ENCODE measurements around the gene SSR3. TPM values are rescaled to one million over a fixed set of nuclear protein-coding genes. Genes with fewer than 3 reads are reported as not detected.

SSR3 gene
- total and polyA plus RNA-seq, 8 donors = 30.4 to 190 (median 76.8) TPM

GRCh38 chr3:156507285-156507684 is 47.6 kb downstream of the SSR3 start:
- Histone ChIP-seq H3K27me3 (no peaks in the 10 kb centered on the region), H3K36me3 (no peaks in the 10 kb centered on the region), H3K4me1 (peaks cover 0 to 14% (median 3%) of the 10 kb centered on the region in 4 donors), H3K4me3 (no peak overlapping the region), H3K27ac (no peak overlapping the region), H3K9me3 (no peaks in the 10 kb centered on the region)
- intact Hi-C loops (cut with DNase I; ENCODE audit: low total_unique reads) = no loop called here
- DNase-seq = no peak
- TF ChIP-seq POLR2AphosphoS5 (IDR thresholded peaks at IDR 0.05) = no peak
- TF ChIP-seq POLR2A (IDR thresholded peaks at IDR 0.05) = no peak
- TF ChIP-seq CTCF (IDR thresholded peaks at IDR 0.05) = no peak
- no peak for TF ChIP-seq EP300 (IDR thresholded peaks at IDR 0.05)

DNA sequence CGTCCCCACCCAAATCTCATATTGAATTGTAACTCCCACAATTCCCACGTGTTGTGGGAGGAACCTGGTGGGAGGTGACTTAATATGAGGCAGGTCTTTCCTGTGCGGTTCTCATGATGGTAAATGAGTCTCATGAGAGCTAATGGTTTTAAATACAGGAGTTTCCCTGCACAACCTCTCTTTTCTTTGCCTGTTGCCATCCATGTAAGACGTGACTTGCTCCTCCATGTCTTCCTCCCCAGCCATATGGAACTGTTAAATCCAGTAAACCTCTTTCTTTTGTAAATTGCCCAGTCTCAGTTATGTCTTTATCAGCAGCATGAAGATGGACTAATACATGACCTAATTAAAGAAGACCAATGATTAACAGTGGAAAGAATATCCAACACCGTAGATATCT is 56.6 kb downstream of the SSR3 start:
- intact Hi-C loops (cut with DNase I; ENCODE audit: low total_unique reads) = no loop called here
- Histone ChIP-seq H3K27me3 (no peaks in the 10 kb centered on the region), H3K4me1 (peaks cover 0 to 4% (median 0%) of the 10 kb centered on the region in 4 donors), H3K27ac (no peak overlapping the region), H3K36me3 (no peaks in the 10 kb centered on the region), H3K4me3 (no peak overlapping the region), H3K9me3 (no peaks in the 10 kb centered on the region)
- TF ChIP-seq EP300 (IDR thresholded peaks at IDR 0.05) (no peak), CTCF (IDR thresholded peaks at IDR 0.05) (no peak), POLR2A (IDR thresholded peaks at IDR 0.05) (no peak), POLR2AphosphoS5 (IDR thresholded peaks at IDR 0.05) (no peak)
- no peak for DNase-seq
- WGBS, 5 donors = 87 to 93% (median 88%) methylated on average over 5 of the region's 5 CpGs

DNA sequence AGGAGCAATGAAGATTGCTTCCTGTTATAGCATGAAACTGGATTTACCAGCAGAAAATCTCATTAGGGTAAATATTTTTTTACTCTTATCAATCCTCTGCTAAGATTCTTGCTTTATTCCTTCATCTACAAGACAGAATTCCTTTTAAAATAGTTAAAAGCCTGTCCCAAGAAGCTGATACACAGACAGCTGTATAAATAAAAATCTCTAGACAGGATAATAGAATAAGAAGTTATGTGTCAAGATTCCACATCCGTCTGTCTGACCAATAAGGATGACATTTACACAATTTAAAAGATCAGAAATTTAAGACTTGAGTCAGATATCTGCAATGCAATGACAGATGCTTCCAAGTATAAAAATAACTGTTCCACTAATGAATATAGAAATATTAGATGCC is 57.6 kb downstream of the SSR3 start:
- TF ChIP-seq POLR2A (IDR thresholded peaks at IDR 0.05) (no peak), EP300 (IDR thresholded peaks at IDR 0.05) (no peak)
- Histone ChIP-seq H3K4me1 (no peaks in the 10 kb centered on the region), H3K9me3 (no peaks in the 10 kb centered on the region), H3K27me3 (no peaks in the 10 kb centered on the region), H3K4me3 (no peak overlapping the region), H3K27ac (no peak overlapping the region), H3K36me3 (no peaks in the 10 kb centered on the region)
- intact Hi-C loops (cut with DNase I; ENCODE audit: low total_unique reads) = no loop called here
- whole genome bisulfite sequencing, 5 donors = 61 to 77% (median 67%) methylated on average over 1 of the region's 1 CpG
- DNase-seq = no peak

DNA sequence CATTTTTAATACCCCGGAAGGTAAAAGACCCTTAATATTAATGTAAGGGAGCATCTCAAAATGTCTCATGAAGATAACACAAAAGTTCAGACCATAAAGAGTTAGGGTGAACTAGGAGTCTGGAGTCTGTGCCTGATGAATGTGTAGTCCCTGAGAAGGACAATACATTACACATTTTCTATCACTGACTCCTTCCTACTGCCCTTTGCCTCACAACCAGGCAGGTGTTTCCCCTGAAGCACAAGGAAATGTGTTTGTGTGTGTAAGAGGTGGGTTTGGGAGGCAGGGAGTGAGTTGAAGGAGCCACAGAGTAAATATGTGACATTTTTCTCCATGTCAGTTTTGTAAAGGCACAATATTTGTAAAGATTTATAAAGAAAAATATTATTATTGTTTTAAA is 59.1 kb downstream of the SSR3 start:
- Histone ChIP-seq H3K36me3 (no peaks in the 10 kb centered on the region), H3K9me3 (no peaks in the 10 kb centered on the region), H3K27ac (no peak overlapping the region), H3K4me1 (no peaks in the 10 kb centered on the region), H3K4me3 (no peak overlapping the region), H3K27me3 (no peaks in the 10 kb centered on the region)
- no peak for DNase-seq
- TF ChIP-seq CTCF (IDR thresholded peaks at IDR 0.05) (no peak), POLR2A (IDR thresholded peaks at IDR 0.05) (no peak), EP300 (IDR thresholded peaks at IDR 0.05) (no peak), POLR2AphosphoS5 (IDR thresholded peaks at IDR 0.05) (no peak)
- whole genome bisulfite sequencing, 5 donors = 95 to 100% (median 97%) methylated on average over 1 of the region's 1 CpG
- intact Hi-C loops (cut with DNase I; ENCODE audit: low total_unique reads) = no loop called here

DNA sequence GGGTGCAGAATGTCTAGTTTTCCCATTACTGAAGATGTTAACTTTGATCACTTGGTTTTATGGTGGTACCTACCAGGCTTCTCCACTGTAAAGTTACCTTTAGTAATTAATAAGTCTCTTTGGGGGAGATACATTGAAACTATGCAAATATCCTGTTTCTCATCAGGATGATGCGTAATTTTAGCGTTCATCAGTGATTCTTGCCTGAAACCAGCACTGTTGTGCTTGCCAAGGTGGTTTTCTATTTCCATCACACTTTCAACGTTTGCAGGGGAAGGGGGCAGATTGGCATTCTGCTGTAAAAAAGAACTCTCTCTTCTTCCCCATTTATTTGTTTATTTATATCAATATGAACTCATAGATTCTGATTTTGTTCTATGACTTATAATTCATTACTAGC is 61.0 kb downstream of the SSR3 start:
- no peaks in the 10 kb centered on the region for H3K4me1 ChIP-seq
- TF ChIP-seq POLR2A (IDR thresholded peaks at IDR 0.05) (no peak), CTCF (IDR thresholded peaks at IDR 0.05) (no peak), EP300 (IDR thresholded peaks at IDR 0.05) (no peak), POLR2AphosphoS5 (IDR thresholded peaks at IDR 0.05) (no peak)
- intact Hi-C loops (cut with DNase I; ENCODE audit: low total_unique reads) = no loop called here
- 78 to 88% (median 87%) methylated on average over 3 of the region's 3 CpGs for WGBS, 5 donors
- H3K27me3 ChIP-seq = no peaks in the 10 kb centered on the region
- no peaks in the 10 kb centered on the region for H3K9me3 ChIP-seq
- H3K36me3 ChIP-seq = no peaks in the 10 kb centered on the region
- no peak for DNase-seq
- H3K27ac ChIP-seq = no peak overlapping the region
- H3K4me3 ChIP-seq = no peak overlapping the region

Measured in stomach (tissue), 9 donors.